ENCODE measurements around the gene MROH9. TPM values are rescaled to one million over a fixed set of nuclear protein-coding genes. Genes with fewer than 3 reads are reported as not detected.
"Not testable (repeated sequence)": the region's sequence is repeated elsewhere in the genome, so short reads cannot be mapped to it uniquely, and the experiment has no call there.

Gene MROH9
- under 0.01 TPM for total RNA-seq

GRCh38 chr1:170935231-170935630 is at the start of gene MROH9:
TSS of gene MROH9 (plus strand) at chr1:170935534. CDS start at chr1:170945557, 10,023 bp downstream.
- Histone ChIP-seq H3K9me3 (ENCODE audit: low read depth, low read length) (no peaks in the 10 kb centered on the region), H3K4me3 (ENCODE audit: low read length) (no peak within 1 kb of the TSS), H3K4me1 (ENCODE audit: insufficient read depth, low read length) (no peaks in the 10 kb centered on the region), H3K27me3 (ENCODE audit: insufficient read depth, low read length) (no peaks in the 10 kb centered on the region)

GRCh38 chr1:170885551-170885950 is 49.8 kb upstream of the MROH9 start:
- H3K27me3 ChIP-seq (ENCODE audit: insufficient read depth, low read length): no peaks in the 10 kb centered on the region
- no peak overlapping the region for H3K4me3 ChIP-seq (ENCODE audit: low read length)
- H3K9me3 ChIP-seq (ENCODE audit: low read depth, low read length): no peaks in the 10 kb centered on the region
- H3K4me1 ChIP-seq (ENCODE audit: insufficient read depth, low read length): no peaks in the 10 kb centered on the region

DNA sequence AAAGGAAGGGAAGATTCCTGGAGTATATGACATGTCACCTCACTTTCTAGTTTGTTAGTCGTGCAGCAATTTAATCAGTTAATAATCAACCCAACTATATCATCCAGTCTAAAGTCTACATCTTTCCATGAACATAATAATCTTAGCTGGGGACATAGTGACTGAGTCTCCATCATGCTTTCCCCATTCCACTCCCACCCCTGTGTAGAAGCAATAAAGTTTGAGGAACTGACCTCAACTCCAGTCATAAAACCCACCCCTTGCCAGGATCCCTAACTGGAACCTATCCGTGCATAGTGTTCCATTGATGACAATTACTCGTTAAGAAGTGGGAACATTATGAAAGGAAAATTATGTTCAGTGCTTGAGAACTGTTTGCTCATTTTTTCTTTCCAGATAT is 48.9 kb upstream of the MROH9 start:
- Histone ChIP-seq H3K4me3 (ENCODE audit: low read length) (no peak overlapping the region), H3K27me3 (ENCODE audit: insufficient read depth, low read length) (no peaks in the 10 kb centered on the region), H3K4me1 (ENCODE audit: insufficient read depth, low read length) (no peaks in the 10 kb centered on the region), H3K9me3 (ENCODE audit: low read depth, low read length) (no peaks in the 10 kb centered on the region)

DNA sequence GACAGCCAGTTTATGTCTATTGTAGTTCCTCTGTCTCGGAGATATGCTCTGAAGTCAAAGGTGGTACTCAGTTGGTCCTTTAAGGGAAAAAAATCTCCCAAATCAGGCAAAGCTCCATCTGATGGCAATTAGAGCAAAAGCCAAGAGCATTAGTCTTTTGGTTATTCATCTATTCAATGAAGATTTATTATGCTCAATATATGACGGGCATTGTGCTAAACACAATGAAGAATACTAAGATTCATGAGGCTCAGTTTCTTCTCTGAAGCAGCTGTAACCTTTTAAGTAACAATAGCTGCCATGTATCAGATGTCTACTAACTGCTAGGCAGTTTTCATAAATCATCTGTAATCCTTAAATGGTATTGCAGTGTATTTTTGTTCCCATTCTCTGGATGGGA is 47.6 kb upstream of the MROH9 start:
- H3K4me1 ChIP-seq (ENCODE audit: insufficient read depth, low read length): no peaks in the 10 kb centered on the region
- H3K4me3 ChIP-seq (ENCODE audit: low read length): no peak overlapping the region
- H3K9me3 ChIP-seq (ENCODE audit: low read depth, low read length): no peaks in the 10 kb centered on the region
- H3K27me3 ChIP-seq (ENCODE audit: insufficient read depth, low read length): no peaks in the 10 kb centered on the region

GRCh38 chr1:170891872-170892271 is 43.5 kb upstream of the MROH9 start:
- Histone ChIP-seq H3K27me3 (ENCODE audit: insufficient read depth, low read length) (no peaks in the 10 kb centered on the region), H3K4me3 (ENCODE audit: low read length) (no peak overlapping the region), H3K9me3 (ENCODE audit: low read depth, low read length) (no peaks in the 10 kb centered on the region), H3K4me1 (ENCODE audit: insufficient read depth, low read length) (no peaks in the 10 kb centered on the region)

- Histone ChIP-seq H3K4me1 (ENCODE audit: insufficient read depth, low read length) (no peaks in the 10 kb centered on the region), H3K9me3 (ENCODE audit: low read depth, low read length) (no peaks in the 10 kb centered on the region), H3K4me3 (ENCODE audit: low read length) (no peak overlapping the region), H3K27me3 (ENCODE audit: insufficient read depth, low read length) (no peaks in the 10 kb centered on the region)
Measured at GRCh38 chr1:170893655-170894297, 41.6 kb upstream of the MROH9 start.

GRCh38 chr1:170903961-170904360 is 31.4 kb upstream of the MROH9 start:
- H3K4me3 ChIP-seq (ENCODE audit: low read length): no peak overlapping the region
- H3K4me1 ChIP-seq (ENCODE audit: insufficient read depth, low read length): no peaks in the 10 kb centered on the region
- H3K27me3 ChIP-seq (ENCODE audit: insufficient read depth, low read length): no peaks in the 10 kb centered on the region
- no peaks in the 10 kb centered on the region for H3K9me3 ChIP-seq (ENCODE audit: low read depth, low read length)

DNA sequence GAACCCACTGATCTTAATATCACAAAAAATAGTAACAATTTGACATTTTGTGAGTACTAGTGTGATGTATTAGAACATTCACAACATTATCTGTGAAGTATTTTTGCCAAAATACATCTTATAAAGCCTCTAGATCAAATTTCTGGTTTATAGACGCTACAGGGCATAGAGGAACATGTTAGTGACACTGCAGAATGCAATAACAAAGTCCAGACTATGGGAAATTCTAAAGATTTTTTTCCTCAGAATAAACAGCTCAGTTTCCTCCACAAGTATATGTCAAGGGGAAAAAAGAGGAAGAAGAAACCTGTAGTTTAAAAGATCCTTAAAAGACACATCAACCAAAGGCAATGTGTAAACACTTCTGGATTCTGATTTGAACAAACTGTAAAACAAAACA is 26.4 kb upstream of the MROH9 start:
- no peaks in the 10 kb centered on the region for H3K27me3 ChIP-seq (ENCODE audit: insufficient read depth, low read length)
- no peaks in the 10 kb centered on the region for H3K4me1 ChIP-seq (ENCODE audit: insufficient read depth, low read length)
- no peak overlapping the region for H3K4me3 ChIP-seq (ENCODE audit: low read length)
- no peaks in the 10 kb centered on the region for H3K9me3 ChIP-seq (ENCODE audit: low read depth, low read length)

- no peaks in the 10 kb centered on the region for H3K27me3 ChIP-seq (ENCODE audit: insufficient read depth, low read length)
- H3K4me3 ChIP-seq (ENCODE audit: low read length): no peak overlapping the region
- H3K9me3 ChIP-seq (ENCODE audit: low read depth, low read length): no peaks in the 10 kb centered on the region
- no peaks in the 10 kb centered on the region for H3K4me1 ChIP-seq (ENCODE audit: insufficient read depth, low read length)
Measured at GRCh38 chr1:170910273-170910672, 25.1 kb upstream of the MROH9 start.

DNA sequence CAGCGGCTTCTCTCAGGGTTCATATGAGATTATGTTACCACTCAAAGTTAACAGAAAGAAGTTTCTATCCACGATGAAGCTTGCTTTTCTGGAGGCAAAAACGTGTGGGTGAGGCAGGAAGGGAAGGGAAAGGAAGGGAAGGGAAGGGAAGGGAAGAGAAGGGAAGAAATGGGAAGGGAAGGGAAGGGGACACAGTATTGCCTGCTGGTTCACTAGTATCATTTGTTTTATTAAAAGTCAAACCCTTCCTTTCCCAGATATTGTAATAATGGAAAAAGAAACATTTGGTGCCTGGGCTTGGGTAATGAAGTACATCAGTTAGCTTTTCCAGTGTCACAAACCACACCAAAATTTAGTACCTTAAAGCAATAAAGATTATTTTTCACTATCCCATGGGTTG is 18.0 kb upstream of the MROH9 start:
- H3K9me3 ChIP-seq (ENCODE audit: low read depth, low read length): peaks cover 28% of the 10 kb centered on the region

DNA sequence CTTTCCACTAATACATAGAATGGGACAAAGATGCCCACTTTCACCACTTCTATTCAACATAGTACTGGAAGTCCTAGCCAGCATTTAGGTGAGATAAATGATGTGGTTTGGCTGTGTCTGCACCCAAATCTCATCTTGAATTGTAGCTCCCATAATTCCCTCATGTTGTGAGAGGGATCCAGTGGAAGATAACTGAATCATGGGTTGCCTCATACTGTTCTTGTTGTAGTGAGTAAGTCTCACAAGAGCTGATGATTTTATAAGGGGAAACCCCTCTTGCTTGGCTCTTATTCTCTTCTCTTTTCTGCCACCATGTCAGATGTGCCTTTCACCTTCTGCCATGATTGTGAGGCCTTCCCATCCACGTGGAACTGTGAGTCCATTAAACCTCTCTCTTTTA is 10.7 kb upstream of the MROH9 start:
- not testable (repeated sequence) for H3K4me1 ChIP-seq (ENCODE audit: insufficient read depth, low read length); H3K4me3 ChIP-seq (ENCODE audit: low read length); H3K27me3 ChIP-seq (ENCODE audit: insufficient read depth, low read length)
- H3K9me3 ChIP-seq (ENCODE audit: low read depth, low read length): peaks cover 21% of the 10 kb centered on the region

More for the DNA sequence above, 18.0 kb upstream of the MROH9 start:
- Histone ChIP-seq H3K4me1 (ENCODE audit: insufficient read depth, low read length) (no peaks in the 10 kb centered on the region), H3K27me3 (ENCODE audit: insufficient read depth, low read length) (no peaks in the 10 kb centered on the region), H3K4me3 (ENCODE audit: low read length) (no peak overlapping the region)

- Histone ChIP-seq H3K4me3 (ENCODE audit: low read length) (no peak overlapping the region), H3K27me3 (ENCODE audit: insufficient read depth, low read length) (no peaks in the 10 kb centered on the region), H3K9me3 (ENCODE audit: low read depth, low read length) (no peaks in the 10 kb centered on the region)
Measured at GRCh38 chr1:170927955-170928840, 7.1 kb upstream of the MROH9 start.

DNA sequence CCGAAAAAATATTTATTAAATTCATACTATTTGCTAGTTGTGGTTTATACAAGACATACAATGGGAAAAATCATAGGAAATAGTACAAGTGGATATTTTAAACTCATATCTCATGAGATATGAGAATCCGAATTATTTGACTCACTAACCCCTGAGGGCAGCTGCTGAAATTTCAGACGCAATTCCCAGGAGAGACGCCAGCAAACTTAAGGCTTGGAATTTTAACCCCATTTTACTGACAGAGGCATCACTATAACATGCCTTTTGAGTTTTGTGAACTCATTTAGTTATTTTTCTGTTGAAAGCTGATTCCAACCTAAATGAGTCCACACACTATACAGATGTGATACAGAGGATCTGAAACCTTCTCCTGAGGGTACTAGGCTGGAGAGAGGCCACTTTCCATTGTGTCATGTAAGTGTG is 5.9 kb upstream of the MROH9 start:
- Histone ChIP-seq H3K4me3 (ENCODE audit: low read length) (no peak overlapping the region), H3K27me3 (ENCODE audit: insufficient read depth, low read length) (no peaks in the 10 kb centered on the region), H3K4me1 (ENCODE audit: insufficient read depth, low read length) (no peaks in the 10 kb centered on the region), H3K9me3 (ENCODE audit: low read depth, low read length) (no peaks in the 10 kb centered on the region)

More at GRCh38 chr1:170927955-170928840, 7.1 kb upstream of the MROH9 start:
- H3K4me1 ChIP-seq (ENCODE audit: insufficient read depth, low read length): no peaks in the 10 kb centered on the region

DNA sequence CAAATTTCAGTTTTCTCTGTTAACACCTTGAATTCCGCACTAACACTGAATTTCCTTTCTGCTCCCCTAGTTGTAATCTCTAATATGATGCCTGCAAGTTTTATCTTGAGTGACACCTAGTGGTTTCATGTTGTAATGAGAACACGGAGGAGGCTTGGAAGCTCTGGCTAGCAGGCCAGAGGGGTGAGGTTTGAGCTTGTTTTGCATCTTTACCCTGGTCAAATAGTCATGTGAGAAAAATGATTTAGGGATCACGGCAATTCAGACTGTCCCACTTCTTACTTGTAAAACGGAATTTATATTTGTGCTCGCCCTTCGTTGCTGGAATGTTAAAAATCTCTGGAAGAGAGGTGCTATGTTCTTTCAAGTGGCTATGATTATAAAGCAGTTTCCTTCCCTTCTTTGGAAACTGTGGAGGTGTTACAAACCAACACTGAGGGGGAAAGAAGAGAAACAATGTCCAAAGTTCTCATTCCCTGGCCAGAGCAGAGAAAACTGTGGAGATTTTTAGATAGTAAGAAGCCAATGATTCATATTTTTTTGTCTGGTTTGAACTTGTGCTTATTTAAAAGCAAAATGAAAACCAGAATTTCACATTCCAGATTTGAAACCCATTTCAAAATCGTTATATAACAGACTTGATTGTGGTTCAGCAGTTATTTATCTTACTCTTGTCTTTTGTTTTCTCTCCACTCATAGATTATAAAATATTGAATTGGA is 5.3 kb upstream of the MROH9 start:
- Histone ChIP-seq H3K4me3 (ENCODE audit: low read length) (no peak overlapping the region), H3K27me3 (ENCODE audit: insufficient read depth, low read length) (no peaks in the 10 kb centered on the region), H3K4me1 (ENCODE audit: insufficient read depth, low read length) (no peaks in the 10 kb centered on the region), H3K9me3 (ENCODE audit: low read depth, low read length) (no peaks in the 10 kb centered on the region)

DNA sequence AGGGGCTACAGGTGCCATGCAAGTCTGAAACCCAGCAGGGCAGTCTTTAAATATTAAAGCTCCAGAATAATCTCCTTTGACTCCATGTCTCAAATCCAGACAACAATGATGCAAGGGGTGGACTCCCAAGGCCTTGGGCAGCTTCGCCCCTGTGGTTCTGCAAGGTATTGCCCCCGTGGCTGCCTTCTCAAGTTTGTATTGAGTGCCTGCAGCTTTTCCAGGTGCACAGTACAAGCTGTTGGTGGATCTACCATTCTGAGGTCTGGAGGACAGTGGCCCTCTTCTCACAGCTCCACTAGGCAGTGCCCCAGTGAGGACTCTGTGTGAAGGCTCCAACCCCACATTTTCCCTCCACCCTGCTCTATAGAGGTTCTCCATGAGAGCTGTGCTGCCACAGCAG is 3.7 kb upstream of the MROH9 start:
- H3K4me3 ChIP-seq (ENCODE audit: low read length): no peak overlapping the region
- H3K9me3 ChIP-seq (ENCODE audit: low read depth, low read length): no peaks in the 10 kb centered on the region
- no peaks in the 10 kb centered on the region for H3K4me1 ChIP-seq (ENCODE audit: insufficient read depth, low read length)
- no peaks in the 10 kb centered on the region for H3K27me3 ChIP-seq (ENCODE audit: insufficient read depth, low read length)

Measured in mononuclear cell (primary cell).